ENCODE measurements around the gene MRPL1. TPM values are rescaled to one million over a fixed set of nuclear protein-coding genes. Genes with fewer than 3 reads are reported as not detected.

MRPL1 gene
- total RNA-seq, 3 donors from 2014 or later (not counting 1 experiment from before 2014, with no cell fraction given): 17.9 to 22.9 (median 22.9) TPM

DNA sequence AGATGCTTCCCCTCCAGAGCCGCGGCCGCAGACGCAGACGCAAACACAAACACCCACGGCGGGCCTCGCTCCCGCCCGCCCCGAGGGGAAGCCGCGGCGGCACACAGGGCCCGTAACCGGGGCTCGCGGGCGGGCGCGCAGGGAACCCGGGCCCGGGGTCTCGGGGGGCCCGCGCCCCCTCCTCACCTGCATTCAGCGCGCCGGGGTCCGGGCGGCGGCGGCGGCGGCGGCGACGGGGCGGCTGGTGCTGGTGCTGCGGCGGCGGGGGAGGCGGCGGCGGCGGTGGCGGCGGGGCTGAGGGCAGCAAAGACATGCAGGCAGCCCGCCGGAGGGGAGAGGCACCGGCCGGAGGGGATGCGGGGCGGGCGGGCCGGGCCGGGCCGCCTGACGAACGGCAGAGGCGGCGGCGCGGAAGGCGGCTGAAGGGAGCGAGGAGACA lies 43.2 kb upstream of the MRPL1 start:
- Histone ChIP-seq H3K4me3 (ENCODE audit: low read length) (peak overlapping the region; percentile 89), H3K9me3 (ENCODE audit: control insufficient read depth, insufficient read depth, low read length) (no peaks in the 10 kb centered on the region), H3K4me1 (ENCODE audit: control insufficient read depth, insufficient read depth, low read length) (peaks cover 34% of the 10 kb centered on the region), H3K36me3 (ENCODE audit: control insufficient read depth, insufficient read depth, low read length) (no peaks in the 10 kb centered on the region), H3K27ac (ENCODE audit: low read length) (peak overlapping the region; percentile 95), H3K27me3 (ENCODE audit: control insufficient read depth, insufficient read depth, low read length) (no peaks in the 10 kb centered on the region)
- WGBS (ENCODE audit: insufficient coverage): under 1% methylated on average over 66 of the region's 66 CpGs
- intact Hi-C loops (cut with micrococcal nuclease): loop anchor here (5.0 kb wide), 2 partner anchors 37 to 82 kb away; no protein-coding TSS in a partner anchor
- H3K4me3 Mint-ChIP-seq: peak overlapping the region; percentile 100
- no peaks in the 10 kb centered on the region for H3K27me3 Mint-ChIP-seq (ENCODE audit: low read depth in 2 of 2)
- peak; percentile 30 to 52 (median 48) for ATAC-seq
- no peak for TF ChIP-seq CTCF (IDR thresholded peaks at IDR 0.05)
- H3K4me1 Mint-ChIP-seq: peaks cover 60 to 68% of the 10 kb centered on the region in 2 donors
- peak overlapping the region; percentile 99 to 100 for H3K27ac Mint-ChIP-seq
- H3K9me3 Mint-ChIP-seq: no peaks in the 10 kb centered on the region
- H3K36me3 Mint-ChIP-seq: peaks cover 15% of the 10 kb centered on the region
- peak in 1 of 2 donors; percentile 94 for DNase-seq

- no peak for TF ChIP-seq CTCF (IDR thresholded peaks at IDR 0.05)
These were observed 42.6 kb upstream of the MRPL1 start for GRCh38 chr4:77819843-77820648.

GRCh38 chr4:77820649-77821561 lies 41.7 kb upstream of the MRPL1 start:
- Histone ChIP-seq H3K27ac (ENCODE audit: low read length) (peak overlapping the region; percentile 95), H3K27me3 (ENCODE audit: control insufficient read depth, insufficient read depth, low read length) (no peaks in the 10 kb centered on the region), H3K36me3 (ENCODE audit: control insufficient read depth, insufficient read depth, low read length) (no peaks in the 10 kb centered on the region), H3K4me1 (ENCODE audit: control insufficient read depth, insufficient read depth, low read length) (peaks cover 28% of the 10 kb centered on the region), H3K9me3 (ENCODE audit: control insufficient read depth, insufficient read depth, low read length) (no peaks in the 10 kb centered on the region), H3K4me3 (ENCODE audit: low read length) (peak overlapping the region; percentile 78)
- peak overlapping the region; percentile 88 for H3K4me3 Mint-ChIP-seq
- TF ChIP-seq CTCF (IDR thresholded peaks at IDR 0.05): no peak
- DNase-seq (peak in 1 of 2 donors; percentile 61), ATAC-seq (no peak)
- no peaks in the 10 kb centered on the region for H3K27me3 Mint-ChIP-seq (ENCODE audit: low read depth in 2 of 2)
- H3K4me1 Mint-ChIP-seq: peaks cover 53 to 61% of the 10 kb centered on the region in 2 donors
- peaks cover 15% of the 10 kb centered on the region for H3K36me3 Mint-ChIP-seq
- 0% methylated on average over 8 of the region's 14 CpGs for WGBS (ENCODE audit: insufficient coverage)
- peak overlapping the region; percentile 99 to 100 for H3K27ac Mint-ChIP-seq
- no peaks in the 10 kb centered on the region for H3K9me3 Mint-ChIP-seq
- intact Hi-C loops (cut with micrococcal nuclease): loop anchor here (1.0 kb wide), 2 partner anchors 33 to 41 kb away; partner anchors contain the start of gene MRPL1

More at GRCh38 chr4:77819843-77820648, 42.6 kb upstream of the MRPL1 start:
- no peaks in the 10 kb centered on the region for H3K9me3 ChIP-seq (ENCODE audit: control insufficient read depth, insufficient read depth, low read length)
- peak overlapping the region; percentile 95 for H3K27ac ChIP-seq (ENCODE audit: low read length)
- peak; percentile 95 to 98 for DNase-seq
- under 1% methylated on average over 79 of the region's 81 CpGs for WGBS (ENCODE audit: insufficient coverage)
- H3K36me3 ChIP-seq (ENCODE audit: control insufficient read depth, insufficient read depth, low read length): no peaks in the 10 kb centered on the region
- intact Hi-C loops (cut with micrococcal nuclease): loop anchor here (1.0 to 5.0 kb wide), 4 partner anchors 34 to 83 kb away; partner anchors contain the start of gene MRPL1
- Mint-ChIP-seq H3K9me3 (no peaks in the 10 kb centered on the region), H3K27ac (peak overlapping the region; percentile 99 to 100), H3K36me3 (peaks cover 15% of the 10 kb centered on the region), H3K4me1 (peaks cover 59 to 67% of the 10 kb centered on the region in 2 donors), H3K27me3 (ENCODE audit: low read depth in 2 of 2) (no peaks in the 10 kb centered on the region), H3K4me3 (peak overlapping the region; percentile 88)
- H3K4me3 ChIP-seq (ENCODE audit: low read length): peak overlapping the region; percentile 78
- no peaks in the 10 kb centered on the region for H3K27me3 ChIP-seq (ENCODE audit: control insufficient read depth, insufficient read depth, low read length)
- ATAC-seq: peak; percentile 72 to 90 (median 77)
- peaks cover 34% of the 10 kb centered on the region for H3K4me1 ChIP-seq (ENCODE audit: control insufficient read depth, insufficient read depth, low read length)

All from natural killer cell (primary cell).